GM10266 (cell line): Measurements from ENCODE around the gene WWOX.

Experiments used
- DNase-seq: peaks from one replicate; pipeline ENCODE4 v3.0.0; 2012; ENCODE audit errors: extremely low spot score
- CTCF ChIP-seq: IDR thresholded peaks from 2 replicates; pipeline ENCODE4 v1.5.1; 2012; ENCODE audit warnings: mild to moderate bottlenecking, low read depth; ENCODE audit not compliant: control insufficient read depth, insufficient read depth; ENCODE audit errors: missing control alignments

WWOX gene

GRCh38 chr16:78737630-78738029, 638.2 kb downstream of the WWOX start:
- no peak for DNase-seq
- no peak for TF ChIP-seq CTCF

GRCh38 chr16:78738557-78738956, 639.1 kb downstream of the WWOX start:
- DNase-seq, result no peak
- no peak for TF ChIP-seq CTCF

GRCh38 chr16:78740269-78740668, 640.8 kb downstream of the WWOX start:
- no peak for DNase-seq
- no peak for TF ChIP-seq CTCF

GRCh38 chr16:78742501-78743283, 643.2 kb downstream of the WWOX start:
- DNase-seq, result peak; percentile 55
- no peak for TF ChIP-seq CTCF

- TF ChIP-seq CTCF, result no peak
- DNase-seq, result no peak
Measured at GRCh38 chr16:78743556-78743955, 644.1 kb downstream of the WWOX start.

- no peak for DNase-seq
- TF ChIP-seq CTCF, result no peak
Measured at GRCh38 chr16:78744099-78744498, 644.6 kb downstream of the WWOX start.

- no peak for DNase-seq
- no peak for TF ChIP-seq CTCF
Measured at GRCh38 chr16:78744796-78745107, 645.3 kb downstream of the WWOX start.
